Fibroblast of lung (primary cell): ENCODE measurements around the gene DLK1.

Experiments
- EZH2 ChIP-seq: IDR thresholded peaks from 2 replicates; pipeline ENCODE4 v1.5.1; 2012; ENCODE audit warnings: low read length, control low read depth, mild to moderate bottlenecking; ENCODE audit errors: missing control alignments
- TF ChIP-seq, protein P1 (sequence below), 2 donors: IDR thresholded peaks in 1 of 2; conservative IDR thresholded peaks in 1 of 2; 1 replicate in 1 of 2; 2 replicates in 1 of 2; pipeline ENCODE4 v1.5.1; 2011 to 2012; ENCODE audit warnings: low read length in 2 of 2, control low read depth in 1 of 2, inconsistent platforms in 1 of 2, low read depth in 1 of 2, mild to moderate bottlenecking in 1 of 2

DNA sequence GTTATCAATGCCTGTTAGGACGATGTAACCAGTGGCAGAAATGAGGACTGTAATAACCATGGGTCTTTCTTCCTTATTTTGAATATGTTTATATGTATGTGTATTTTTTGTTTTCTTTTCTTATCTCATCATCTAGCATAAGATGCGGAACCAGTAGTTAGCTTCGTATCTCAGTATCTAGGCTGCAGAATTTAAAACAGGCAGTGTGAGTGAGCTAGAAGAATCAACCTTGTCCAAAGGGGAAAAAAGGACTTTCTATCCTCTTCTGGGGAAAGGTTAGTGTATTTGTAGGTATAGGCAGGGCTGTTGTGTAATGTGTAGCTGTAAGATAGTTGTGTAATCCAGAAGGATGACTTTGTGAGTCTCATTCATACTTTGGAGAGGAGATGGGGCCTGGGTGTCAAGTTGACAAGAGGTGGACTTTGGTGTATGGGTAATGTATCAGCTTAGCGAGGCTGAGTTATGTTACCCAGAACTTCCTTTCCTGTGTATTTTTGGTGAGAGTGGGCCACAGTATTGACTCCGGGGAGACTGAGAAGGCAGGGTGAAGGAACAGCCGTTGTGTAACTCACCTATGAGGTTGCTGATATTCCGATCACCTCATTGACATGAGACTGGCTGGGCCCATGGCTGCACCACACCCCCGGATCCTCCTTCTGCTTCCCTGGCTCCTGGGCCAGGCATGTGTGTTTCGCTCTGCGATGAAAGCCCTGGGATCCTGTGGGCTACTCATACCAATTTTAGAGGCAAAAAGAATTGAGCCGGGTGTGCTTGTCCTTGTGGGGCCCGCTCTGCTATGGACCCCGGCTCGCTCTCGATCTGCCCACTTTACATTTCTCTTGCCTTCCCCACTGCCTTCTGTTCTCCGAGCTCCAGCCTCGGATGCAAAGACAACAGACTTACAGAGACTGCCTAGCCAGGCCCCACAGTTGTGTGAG is 24.3 kb downstream of the DLK1 start:
- no peak for TF ChIP-seq EZH2
- TF ChIP-seq, protein P1, sequence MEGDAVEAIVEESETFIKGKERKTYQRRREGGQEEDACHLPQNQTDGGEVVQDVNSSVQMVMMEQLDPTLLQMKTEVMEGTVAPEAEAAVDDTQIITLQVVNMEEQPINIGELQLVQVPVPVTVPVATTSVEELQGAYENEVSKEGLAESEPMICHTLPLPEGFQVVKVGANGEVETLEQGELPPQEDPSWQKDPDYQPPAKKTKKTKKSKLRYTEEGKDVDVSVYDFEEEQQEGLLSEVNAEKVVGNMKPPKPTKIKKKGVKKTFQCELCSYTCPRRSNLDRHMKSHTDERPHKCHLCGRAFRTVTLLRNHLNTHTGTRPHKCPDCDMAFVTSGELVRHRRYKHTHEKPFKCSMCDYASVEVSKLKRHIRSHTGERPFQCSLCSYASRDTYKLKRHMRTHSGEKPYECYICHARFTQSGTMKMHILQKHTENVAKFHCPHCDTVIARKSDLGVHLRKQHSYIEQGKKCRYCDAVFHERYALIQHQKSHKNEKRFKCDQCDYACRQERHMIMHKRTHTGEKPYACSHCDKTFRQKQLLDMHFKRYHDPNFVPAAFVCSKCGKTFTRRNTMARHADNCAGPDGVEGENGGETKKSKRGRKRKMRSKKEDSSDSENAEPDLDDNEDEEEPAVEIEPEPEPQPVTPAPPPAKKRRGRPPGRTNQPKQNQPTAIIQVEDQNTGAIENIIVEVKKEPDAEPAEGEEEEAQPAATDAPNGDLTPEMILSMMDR (conservative IDR thresholded peaks at IDR 0.05 in 1 of 2, IDR thresholded peaks at IDR 0.05 in 1 of 2; ENCODE audit: low read depth in 1 of 2, low read length in 2 of 2), result no peak
